ENCODE measurements around the gene KRT16.
"Not testable (repeated sequence)": the region's sequence is repeated elsewhere in the genome, so short reads cannot be mapped to it uniquely, and the experiment has no call there.

The KRT16 gene

GRCh38 chr17:41625602-41626001 is 13.0 kb upstream of the KRT16 start:
- no peak for DNase-seq (ENCODE audit: low spot score)
- in situ Hi-C loops (cut with MboI; ENCODE audit: low sequenced_read_pairs, unreplicated experiment): no loop called here
- TF ChIP-seq, protein P1, sequence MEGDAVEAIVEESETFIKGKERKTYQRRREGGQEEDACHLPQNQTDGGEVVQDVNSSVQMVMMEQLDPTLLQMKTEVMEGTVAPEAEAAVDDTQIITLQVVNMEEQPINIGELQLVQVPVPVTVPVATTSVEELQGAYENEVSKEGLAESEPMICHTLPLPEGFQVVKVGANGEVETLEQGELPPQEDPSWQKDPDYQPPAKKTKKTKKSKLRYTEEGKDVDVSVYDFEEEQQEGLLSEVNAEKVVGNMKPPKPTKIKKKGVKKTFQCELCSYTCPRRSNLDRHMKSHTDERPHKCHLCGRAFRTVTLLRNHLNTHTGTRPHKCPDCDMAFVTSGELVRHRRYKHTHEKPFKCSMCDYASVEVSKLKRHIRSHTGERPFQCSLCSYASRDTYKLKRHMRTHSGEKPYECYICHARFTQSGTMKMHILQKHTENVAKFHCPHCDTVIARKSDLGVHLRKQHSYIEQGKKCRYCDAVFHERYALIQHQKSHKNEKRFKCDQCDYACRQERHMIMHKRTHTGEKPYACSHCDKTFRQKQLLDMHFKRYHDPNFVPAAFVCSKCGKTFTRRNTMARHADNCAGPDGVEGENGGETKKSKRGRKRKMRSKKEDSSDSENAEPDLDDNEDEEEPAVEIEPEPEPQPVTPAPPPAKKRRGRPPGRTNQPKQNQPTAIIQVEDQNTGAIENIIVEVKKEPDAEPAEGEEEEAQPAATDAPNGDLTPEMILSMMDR (IDR thresholded peaks at IDR 0.05; ENCODE audit: borderline replicate concordance, control extremely low read depth, extremely low read depth, insufficient read depth, missing control alignments): no peak

- no peak for DNase-seq (ENCODE audit: low spot score)
- in situ Hi-C loops (cut with MboI; ENCODE audit: low sequenced_read_pairs, unreplicated experiment): no loop called here
- TF ChIP-seq, protein P1 (IDR thresholded peaks at IDR 0.05; ENCODE audit: borderline replicate concordance, control extremely low read depth, extremely low read depth, insufficient read depth, missing control alignments): no peak
Measured at GRCh38 chr17:41624208-41625101, 11.9 kb upstream of the KRT16 start, which contains the start of gene KRT17. KRT17 (minus strand) TSS chr17:41624575; CDS start chr17:41624509, 66 bp downstream.

- in situ Hi-C loops (cut with MboI; ENCODE audit: low sequenced_read_pairs, unreplicated experiment); DNase-seq (ENCODE audit: low spot score): not testable (repeated sequence)
Measured at GRCh38 chr17:41623184-41623861, 10.8 kb upstream of the KRT16 start.

- DNase-seq (ENCODE audit: low spot score); in situ Hi-C loops (cut with MboI; ENCODE audit: low sequenced_read_pairs, unreplicated experiment): not testable (repeated sequence)
Measured at GRCh38 chr17:41622340-41623183, 10.0 kb upstream of the KRT16 start.

- in situ Hi-C loops (cut with MboI; ENCODE audit: low sequenced_read_pairs, unreplicated experiment): no loop called here
- TF ChIP-seq, protein P1 (IDR thresholded peaks at IDR 0.05; ENCODE audit: borderline replicate concordance, control extremely low read depth, extremely low read depth, insufficient read depth, missing control alignments): no peak
- no peak for DNase-seq (ENCODE audit: low spot score)
Measured at GRCh38 chr17:41621916-41622315, 9.3 kb upstream of the KRT16 start.

- in situ Hi-C loops (cut with MboI; ENCODE audit: low sequenced_read_pairs, unreplicated experiment); DNase-seq (ENCODE audit: low spot score): not testable (repeated sequence)
Measured at GRCh38 chr17:41621435-41621817, 8.9 kb upstream of the KRT16 start.

- DNase-seq (ENCODE audit: low spot score): no peak
Measured at GRCh38 chr17:41620583-41621434, 8.2 kb upstream of the KRT16 start.

DNA sequence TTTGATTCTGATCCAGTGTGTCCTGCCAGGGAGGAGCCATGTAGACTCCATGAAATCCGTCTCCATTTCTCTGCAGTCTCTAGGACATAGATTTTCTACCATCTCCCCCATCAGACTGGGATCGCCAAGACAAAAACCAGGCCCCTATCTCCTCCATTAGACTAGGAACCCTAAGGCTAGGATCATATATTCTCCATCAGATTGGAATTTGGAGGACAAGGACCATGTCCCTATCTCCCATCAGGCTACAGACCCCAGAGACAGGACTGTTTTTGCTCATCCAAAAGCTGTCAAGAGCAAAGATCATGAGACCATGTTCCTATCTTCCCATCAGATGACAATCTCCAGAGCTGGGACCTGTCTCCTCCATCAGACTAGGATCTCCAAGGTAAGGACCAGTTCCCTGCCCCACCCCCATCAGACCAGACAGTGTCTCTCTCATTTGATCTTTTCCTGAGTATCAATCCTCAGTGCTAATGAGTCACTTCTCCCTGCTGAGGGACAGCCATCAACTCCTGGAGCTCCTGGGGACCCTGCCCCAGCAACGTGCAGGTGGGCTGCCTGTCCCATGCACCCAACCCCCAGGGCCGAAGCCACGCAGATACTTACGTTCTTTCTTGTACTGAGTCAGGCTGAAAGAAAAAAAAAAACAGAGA is 7.5 kb upstream of the KRT16 start:
- DNase-seq (ENCODE audit: low spot score); in situ Hi-C loops (cut with MboI; ENCODE audit: low sequenced_read_pairs, unreplicated experiment): not testable (repeated sequence)

More at GRCh38 chr17:41620583-41621434, 8.2 kb upstream of the KRT16 start:
- TF ChIP-seq, protein P1 (IDR thresholded peaks at IDR 0.05; ENCODE audit: borderline replicate concordance, control extremely low read depth, extremely low read depth, insufficient read depth, missing control alignments): no peak
- in situ Hi-C loops (cut with MboI; ENCODE audit: low sequenced_read_pairs, unreplicated experiment): no loop called here

All from GM13976 (cell line).